Transverse colon (tissue), 4 donors: ENCODE measurements around the gene C10orf105. TPM values are rescaled to one million over a fixed set of nuclear protein-coding genes. Genes with fewer than 3 reads are reported as not detected.

ENCODE experiments used
- DNase-seq: peaks from one replicate; pipeline ENCODE4 v3.0.0-alpha.2; 2019
- H3K27ac ChIP-seq, 4 donors: fragments of 200-600 bp; sonication (generic); 2 replicates each; pipeline ENCODE4 v1.5.1; 2016 to 2018; ENCODE audit warnings: inconsistent platforms in 4 of 4
- H3K27me3 ChIP-seq: fragments of 200-600 bp; sonication (generic); 2 replicates; pipeline ENCODE4 v1.5.1; 2017; ENCODE audit warnings: inconsistent platforms
- H3K36me3 ChIP-seq, 4 donors: fragments of 200-600 bp; sonication (generic); 2 replicates each; pipeline ENCODE4 v1.5.1; 2017 to 2019; ENCODE audit warnings: inconsistent platforms in 4 of 4
- H3K4me1 ChIP-seq, 4 donors: fragments of 200-600 bp; sonication (generic); 2 replicates each; pipeline ENCODE4 v1.5.1; 2017 to 2020; ENCODE audit warnings: inconsistent platforms in 4 of 4
- H3K4me3 ChIP-seq, 4 donors: fragments of 200-600 bp; sonication (generic); 1 replicate in 1 of 4; 2 replicates in 3 of 4; pipeline versions ENCODE4 v1.5.1 to v1.6.1; 2017 to 2019; ENCODE audit warnings: inconsistent platforms in 4 of 4
- H3K9me3 ChIP-seq, 2 donors: fragments of 200-600 bp; sonication (generic); 2 replicates each; pipeline ENCODE4 v1.5.1; 2017 to 2019; ENCODE audit warnings: inconsistent platforms in 2 of 2
- CTCF ChIP-seq, 5 experiments: fragments of 200-600 bp in 3 of 5; fragments of 450-650 bp in 2 of 5; sonication (generic) in 3 of 5; IDR thresholded peaks; 1 replicate in 2 of 5; 2 replicates in 3 of 5; pipeline ENCODE4 v1.5.1; 2016 to 2017; ENCODE audit warnings: antibody characterized with exemption in 5 of 5, inconsistent platforms in 3 of 5, mild to moderate bottlenecking in 2 of 5, moderate library complexity in 1 of 5
- EP300 ChIP-seq: sonication (generic); formaldehyde crosslinking; IDR thresholded peaks from one replicate; pipeline ENCODE4 v1.6.1; 2017; ENCODE audit warnings: antibody characterized with exemption, low read depth
- POLR2A ChIP-seq: fragments of 450-650 bp; IDR thresholded peaks from one replicate; pipeline ENCODE4 v1.6.1; 2016; ENCODE audit warnings: antibody characterized with exemption, mild to moderate bottlenecking, moderate library complexity
- POLR2AphosphoS5 ChIP-seq, 3 donors: sonication (generic); formaldehyde crosslinking; IDR thresholded peaks; one replicate each; pipeline ENCODE4 v1.6.1; 2016; ENCODE audit warnings: antibody characterized with exemption in 3 of 3
- WGBS, 2 donors: methylation state at CpG; one replicate each; pipeline ENCODE4 v1.1.5; 2018; ENCODE audit warnings: low coverage in 1 of 2; 5-methylcytosine and 5-hydroxymethylcytosine counted together
- in situ Hi-C, 4 donors: fragments of 200-750 bp; cut with MboI; loops; one replicate each; pipeline versions ENCODE4 v1.15.0 to v1.15.1; 2017; ENCODE audit warnings: low sequenced_read_pairs in 3 of 4, low pct_ligation_motif_present in 1 of 4, low pct_unique_long_range_greater_than_20kb in 1 of 4
- intact Hi-C: fragments of 100-400 bp; cut with DNase I; formaldehyde crosslinking; loops from one replicate; pipeline ENCODE4 v1.15.1; 2023; ENCODE audit warnings: low total_unique reads
- total RNA-seq, 4 donors: library from RNA; depleted of rRNA; stranded (reverse); fragments of >200 nt; gene quantifications; one replicate each; pipeline ENCODE4 v1.1.0, GENCODE V29; 2016

C10orf105 gene
- total RNA-seq, 4 donors from 2014 or later, result 0.16 TPM; not detected in 3

DNA sequence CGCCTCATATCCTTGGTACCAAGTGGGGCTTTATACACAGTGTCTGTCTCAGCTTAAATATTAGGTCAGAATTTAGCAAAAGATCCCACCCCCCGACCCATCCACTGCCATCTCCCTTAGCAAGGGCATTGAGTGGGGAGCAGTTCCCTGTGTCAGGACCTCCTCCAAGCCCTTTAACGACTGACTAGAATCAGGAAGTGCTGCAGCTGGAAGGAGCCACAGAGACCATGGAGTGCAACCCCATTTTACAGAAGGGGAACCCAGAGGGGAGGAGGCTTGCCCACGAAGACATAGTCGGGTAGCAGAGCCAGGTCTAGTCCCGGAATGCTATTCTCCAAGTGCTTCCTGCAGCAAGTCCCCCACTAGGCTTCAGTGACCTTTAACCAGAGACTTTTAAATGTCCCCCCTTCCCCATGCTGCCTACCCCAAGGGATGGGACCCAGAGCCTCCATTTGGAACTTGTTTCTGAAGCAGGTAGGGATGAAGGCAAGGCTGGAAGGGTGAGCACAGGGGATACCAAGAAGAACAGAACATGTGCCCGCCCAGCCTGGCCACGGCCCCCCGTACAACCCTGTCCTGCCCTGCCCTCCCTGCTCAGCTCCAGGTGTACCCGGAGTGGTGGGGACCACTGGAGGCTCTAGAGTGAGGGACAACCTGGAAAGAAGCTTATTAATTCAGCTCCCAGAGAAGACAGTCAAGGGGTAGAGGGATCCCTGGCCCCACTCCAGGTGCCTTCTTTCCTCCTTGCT, 41.3 kb downstream of the C10orf105 start:
- WGBS, 2 donors, result 79 to 100% methylated on average over 3 to 10 of the region's 10 CpGs
- no peaks in the 10 kb centered on the region for H3K9me3 ChIP-seq
- TF ChIP-seq POLR2AphosphoS5 (IDR thresholded peaks at IDR 0.05) (no peak), CTCF (IDR thresholded peaks at IDR 0.05) (no peak), EP300 (no peak), POLR2A (no peak)
- no peaks in the 10 kb centered on the region for H3K36me3 ChIP-seq
- H3K27me3 ChIP-seq, result no peaks in the 10 kb centered on the region
- H3K27ac ChIP-seq, result no peak overlapping the region
- no peak for DNase-seq
- no peaks in the 10 kb centered on the region for H3K4me1 ChIP-seq
- in situ Hi-C loops, result no loop called here
- intact Hi-C loops, result no loop called here
- no peak overlapping the region for H3K4me3 ChIP-seq

GRCh38 chr10:71677261-71677660, 42.3 kb downstream of the C10orf105 start:
- in situ Hi-C loops, result no loop called here
- 90 to 94% methylated on average over 4 to 17 of the region's 17 CpGs for WGBS, 2 donors

GRCh38 chr10:71675295-71675970, 44.1 kb downstream of the C10orf105 start:
- Histone ChIP-seq H3K27me3 (no peaks in the 10 kb centered on the region), H3K36me3 (no peaks in the 10 kb centered on the region), H3K27ac (no peak overlapping the region), H3K4me3 (no peak overlapping the region), H3K4me1 (no peaks in the 10 kb centered on the region), H3K9me3 (no peaks in the 10 kb centered on the region)
- WGBS, 2 donors, result 88 to 94% methylated on average over 2 to 6 of the region's 6 CpGs
- intact Hi-C loops, result no loop called here
- in situ Hi-C loops, result no loop called here
- no peak for TF ChIP-seq POLR2AphosphoS5 (IDR thresholded peaks at IDR 0.05)
- TF ChIP-seq CTCF (IDR thresholded peaks at IDR 0.05), result no peak
- TF ChIP-seq POLR2A, result no peak
- no peak for DNase-seq

More at GRCh38 chr10:71677261-71677660, 42.3 kb downstream of the C10orf105 start:
- H3K4me3 ChIP-seq, result no peak overlapping the region
- intact Hi-C loops, result no loop called here
- no peaks in the 10 kb centered on the region for H3K9me3 ChIP-seq
- no peaks in the 10 kb centered on the region for H3K36me3 ChIP-seq
- H3K27ac ChIP-seq, result no peak overlapping the region
- DNase-seq, result no peak
- no peaks in the 10 kb centered on the region for H3K4me1 ChIP-seq
- H3K27me3 ChIP-seq, result no peaks in the 10 kb centered on the region
- TF ChIP-seq POLR2AphosphoS5 (IDR thresholded peaks at IDR 0.05), result no peak
- TF ChIP-seq EP300, result no peak
- no peak for TF ChIP-seq POLR2A
- TF ChIP-seq CTCF (IDR thresholded peaks at IDR 0.05), result no peak

- Histone ChIP-seq H3K4me1 (no peaks in the 10 kb centered on the region), H3K36me3 (no peaks in the 10 kb centered on the region), H3K27ac (no peak overlapping the region), H3K27me3 (no peaks in the 10 kb centered on the region), H3K4me3 (no peak overlapping the region), H3K9me3 (no peaks in the 10 kb centered on the region)
- DNase-seq, result no peak
- TF ChIP-seq EP300, result no peak
- TF ChIP-seq POLR2A, result no peak
- no peak for TF ChIP-seq POLR2AphosphoS5 (IDR thresholded peaks at IDR 0.05)
- TF ChIP-seq CTCF (IDR thresholded peaks at IDR 0.05), result no peak
- 87% methylated on average over 16 of the region's 16 CpGs; no CpG with 5 or more reads in 1 of the 2 donors for WGBS, 2 donors
- intact Hi-C loops, result no loop called here
- in situ Hi-C loops, result no loop called here
Measured at GRCh38 chr10:71671994-71672946, 47.3 kb downstream of the C10orf105 start.
